Measurements from ENCODE around the gene SOHLH1.

SOHLH1 gene

DNA sequence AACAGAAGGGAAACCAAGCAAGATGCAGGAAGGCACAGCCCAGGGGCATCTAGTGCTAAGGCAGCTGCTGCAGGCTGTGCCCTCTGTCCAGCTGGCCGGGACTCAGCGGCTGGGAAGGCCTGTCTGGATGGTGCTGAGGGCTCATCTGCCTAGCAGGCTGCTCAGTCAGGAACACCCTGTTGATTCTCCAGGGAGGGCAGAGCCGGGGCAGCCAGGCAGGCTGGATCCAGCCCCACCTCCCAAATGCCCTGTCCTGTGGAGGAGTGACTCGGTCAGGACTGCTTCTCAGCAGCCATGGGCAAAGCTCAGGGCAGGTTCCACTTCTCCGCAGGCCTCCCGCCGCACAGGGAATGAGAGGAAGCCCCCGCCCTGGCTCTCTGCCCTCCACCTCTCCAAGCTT, 44.0 kb downstream of the SOHLH1 start:
- no peak for DNase-seq

DNA sequence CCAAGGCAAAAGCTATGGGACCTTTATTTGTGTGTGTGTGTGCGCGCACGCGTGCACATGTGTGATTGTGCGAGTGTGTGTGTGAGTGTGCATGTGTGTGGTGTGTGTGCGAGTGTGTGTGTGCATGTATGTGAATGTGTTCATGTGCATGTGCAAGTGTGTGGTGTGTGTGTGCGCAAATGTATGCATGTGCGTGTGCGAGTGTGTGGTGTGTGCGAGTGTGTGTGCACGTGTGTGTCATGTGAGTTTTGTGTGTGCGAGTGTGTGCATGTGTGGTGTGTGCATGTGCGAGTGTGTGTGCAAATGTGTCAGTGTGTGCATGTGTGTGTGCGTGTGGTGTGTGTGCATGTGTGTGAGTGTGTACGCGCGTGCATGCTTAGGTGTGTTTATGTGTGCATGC, 48.9 kb downstream of the SOHLH1 start:
- no peak for DNase-seq

DNA sequence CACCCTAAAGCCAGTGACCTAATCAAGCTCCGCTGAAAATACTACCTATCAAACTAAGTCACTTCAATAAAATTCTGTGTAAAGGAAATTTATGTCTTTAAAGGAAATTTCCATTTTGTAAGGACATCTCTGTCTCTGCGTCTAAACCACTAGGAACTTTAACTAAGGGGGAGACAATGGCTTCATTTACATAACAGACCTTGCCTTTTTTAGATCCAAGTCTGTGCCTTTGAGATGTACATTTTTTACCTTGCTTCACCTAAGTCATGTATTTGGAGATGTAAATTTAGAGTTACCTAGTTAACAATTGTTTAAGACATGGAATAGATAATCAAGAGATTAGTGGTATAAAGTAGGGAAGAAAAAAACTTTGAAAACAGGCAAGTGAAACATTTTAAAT, 49.8 kb downstream of the SOHLH1 start:
- no peak for DNase-seq

DNA sequence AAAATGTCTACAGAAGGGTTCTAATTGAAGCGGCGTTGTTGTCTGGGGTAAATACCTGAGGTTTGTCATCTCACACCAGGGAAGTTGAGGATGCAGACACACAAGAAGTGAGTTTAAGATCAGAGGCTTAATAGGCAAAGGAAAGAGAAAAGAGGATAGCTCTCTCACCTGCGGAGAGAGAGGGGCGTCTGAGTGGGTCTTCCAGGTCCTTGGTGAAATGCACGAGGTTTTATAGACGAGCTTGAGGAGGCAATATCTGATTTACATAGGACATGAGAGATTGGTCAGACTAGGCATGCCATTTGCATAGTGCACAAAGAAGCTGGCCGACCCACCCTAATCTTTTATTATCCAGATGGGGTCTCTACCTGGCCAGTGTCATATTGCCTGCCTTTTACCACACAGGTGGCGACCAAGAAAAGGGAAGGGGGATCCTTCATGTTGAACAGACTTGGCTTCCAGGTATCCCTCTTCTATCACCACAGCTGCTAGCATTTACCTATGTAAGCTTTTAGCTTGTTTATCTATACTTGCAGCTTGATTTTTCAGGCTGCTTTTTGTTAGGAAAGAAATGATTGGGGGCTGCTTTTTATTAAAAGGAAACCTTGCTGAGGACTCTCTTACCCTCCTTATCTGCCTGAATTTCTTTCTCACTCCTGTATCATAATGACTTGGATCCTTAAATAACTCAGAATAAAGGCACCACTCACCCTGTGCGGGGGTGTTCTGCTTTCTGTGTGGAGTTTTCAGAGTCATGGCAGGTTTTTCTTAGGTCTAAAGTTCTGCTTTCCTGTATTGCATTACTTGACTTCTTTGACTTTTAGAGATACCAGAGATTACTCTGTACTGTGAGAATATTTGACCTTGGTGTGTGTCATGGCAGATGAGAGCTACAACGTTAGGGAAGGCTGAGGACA, 50.5 kb downstream of the SOHLH1 start:
- DNase-seq: no peak

DNA sequence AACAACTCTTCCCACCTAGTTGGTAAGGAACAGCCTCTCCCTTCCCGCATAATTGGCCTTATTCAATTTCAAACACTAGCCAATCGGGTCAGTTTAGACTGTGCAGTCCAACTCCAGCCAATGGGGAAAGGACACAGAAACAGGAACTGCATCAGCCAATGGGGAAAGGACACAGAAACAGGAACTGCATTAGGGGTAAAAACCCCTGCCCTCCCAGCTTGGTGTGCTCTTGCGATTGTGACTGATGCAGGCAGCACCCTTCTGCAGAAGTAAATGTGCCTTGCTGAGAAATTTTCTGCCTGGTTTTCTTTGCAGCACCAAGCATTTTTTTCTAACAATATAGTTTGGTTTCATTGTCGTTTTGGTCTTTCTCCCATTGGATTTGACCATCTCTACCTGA, 51.4 kb downstream of the SOHLH1 start:
- DNase-seq: no peak

DNA sequence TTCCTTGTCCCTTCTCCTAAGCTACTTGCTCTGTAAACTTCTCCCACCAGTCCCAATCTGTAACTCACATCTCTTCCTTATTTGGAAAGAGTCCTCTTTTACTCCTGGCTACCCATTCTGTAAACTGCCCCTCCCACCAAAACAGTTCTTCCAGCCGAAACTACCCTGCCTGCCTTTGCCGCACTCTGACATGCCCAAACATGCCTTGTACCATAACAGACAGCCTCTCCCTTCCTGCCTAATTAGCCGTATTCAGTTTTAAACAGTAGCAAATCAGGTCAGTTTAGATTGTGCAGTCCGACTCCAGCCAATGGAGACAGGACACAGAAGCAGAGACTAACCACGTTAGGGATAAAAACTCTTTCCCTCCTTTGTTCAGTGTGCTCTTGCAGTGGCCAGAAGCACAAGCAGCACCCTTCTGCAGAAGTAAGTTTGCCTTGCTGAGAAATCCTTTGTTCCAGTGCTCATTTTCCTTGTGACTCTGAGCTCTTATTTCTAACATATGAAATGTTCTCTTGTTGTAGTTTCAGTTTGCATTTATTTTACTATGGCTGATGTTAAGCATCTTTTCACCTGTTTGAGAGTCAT, 54.6 kb downstream of the SOHLH1 start:
- no peak for DNase-seq
